ENCODE results near the gene ZNF592.

- TF ChIP-seq CTCF (conservative IDR thresholded peaks at IDR 0.05 in 1 of 2, IDR thresholded peaks at IDR 0.05 in 1 of 2; ENCODE audit: extremely low read depth in 1 of 2, insufficient read depth in 1 of 2, low read depth in 1 of 2, low read length in 2 of 2) (no peak), EZH2 (IDR thresholded peaks at IDR 0.05; ENCODE audit: borderline replicate concordance, low read length) (no peak)
These were observed 70.9 kb downstream of the ZNF592 start for GRCh38 chr15:84819291-84819768.
